GM21717 (cell line): ENCODE results near the gene ALKBH4.
"Not testable (repeated sequence)": the region's sequence is repeated elsewhere in the genome, so short reads cannot be mapped to it uniquely, and the experiment has no call there.

ENCODE experiments used
- ATAC-seq: cut with Tn5 transposase; IDR thresholded peaks from one replicate; pipeline ENCODE4 v1.9.1; 2021; ENCODE audit warnings: mild to moderate bottlenecking, moderate library complexity; ENCODE audit not compliant: unreplicated experiment

The ALKBH4 gene

DNA sequence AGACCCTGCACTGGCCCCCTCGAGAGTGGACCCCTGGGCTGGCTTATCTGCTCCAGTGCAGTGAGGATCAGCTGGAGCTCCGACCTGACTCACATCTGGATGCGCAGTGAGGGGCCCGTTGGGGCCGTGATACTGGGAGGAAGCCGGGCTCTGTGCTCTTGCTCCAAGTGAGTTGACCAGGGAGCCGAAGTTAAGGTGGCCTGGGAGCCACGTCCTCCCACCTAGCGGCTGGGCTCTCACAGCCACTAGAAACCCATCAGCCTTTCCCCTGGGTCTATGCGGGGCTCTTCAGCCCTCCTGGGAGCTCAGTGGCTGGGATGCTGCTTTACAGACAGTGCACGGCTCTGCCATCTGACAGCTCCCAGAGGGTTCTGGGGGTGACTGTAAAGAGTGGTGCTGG lies 9.1 kb downstream of the ALKBH4 start:
- ATAC-seq = no peak

DNA sequence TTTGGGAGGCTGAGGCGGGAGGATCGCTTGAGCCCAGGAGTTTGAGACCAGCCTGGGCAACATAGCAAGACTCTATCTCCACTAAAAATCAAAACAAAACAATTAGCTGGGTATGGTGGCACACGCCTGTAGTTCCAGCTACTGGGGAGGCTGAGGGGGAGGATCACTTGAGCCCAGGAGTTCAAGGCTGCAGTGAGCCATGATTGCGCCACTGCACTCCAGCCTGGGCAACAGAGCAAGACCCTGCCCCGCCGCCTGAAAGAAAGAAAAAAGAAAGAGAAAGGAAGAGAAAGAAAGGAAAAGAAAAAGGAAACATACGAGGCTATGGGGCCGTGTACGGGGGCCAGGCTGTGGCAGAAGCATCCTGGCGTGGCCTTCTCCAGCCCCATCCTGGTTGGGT lies 9.7 kb downstream of the ALKBH4 start:
- ATAC-seq = not testable (repeated sequence)

- no peak for ATAC-seq
These were observed 10.2 kb downstream of the ALKBH4 start for GRCh38 chr7:102454468-102454867.

DNA sequence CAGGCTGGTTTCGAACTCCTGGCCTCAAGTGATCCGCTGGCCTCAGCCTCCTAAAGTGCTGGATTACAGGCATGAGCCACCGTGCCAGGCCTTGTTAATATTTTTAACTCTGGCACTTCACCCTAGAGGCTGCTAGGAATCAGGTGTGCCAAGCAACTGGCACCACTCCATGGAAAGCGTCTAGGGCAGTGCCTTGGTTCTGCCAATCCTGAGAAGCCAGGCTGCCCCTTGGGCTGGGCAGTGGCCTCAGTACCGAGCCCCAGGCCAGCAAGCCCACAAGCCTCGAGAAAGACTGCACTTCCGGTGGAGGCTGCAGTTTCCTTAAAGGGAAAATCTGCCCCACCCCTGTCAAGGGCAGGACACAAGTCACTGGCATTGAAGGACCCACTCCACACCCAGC lies 11.3 kb downstream of the ALKBH4 start:
- no peak for ATAC-seq

GRCh38 chr7:102452451-102452850 lies 12.2 kb downstream of the ALKBH4 start:
- no peak for ATAC-seq

- no peak for ATAC-seq
These were observed 13.2 kb downstream of the ALKBH4 start for GRCh38 chr7:102451371-102452054.

DNA sequence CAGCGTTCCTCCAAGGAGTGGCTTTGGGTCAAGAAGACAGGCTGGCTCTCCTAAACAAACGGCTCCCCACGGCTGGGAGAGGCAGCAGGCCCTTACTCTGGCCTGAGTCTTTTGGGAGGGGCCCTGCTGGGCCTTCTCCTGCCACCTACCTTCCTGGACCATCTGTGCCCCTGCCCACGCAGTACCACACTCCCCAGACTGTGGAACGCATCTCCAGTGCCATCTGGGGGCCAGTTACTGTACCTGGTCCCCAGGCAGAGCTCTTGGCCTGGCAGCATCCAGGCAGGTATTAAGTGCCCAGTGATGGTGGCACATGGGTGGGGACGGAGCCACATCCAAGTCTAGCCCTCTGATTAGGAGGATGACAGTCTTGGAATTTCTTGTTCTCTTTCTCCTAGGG lies 14.4 kb downstream of the ALKBH4 start:
- ATAC-seq = no peak

DNA sequence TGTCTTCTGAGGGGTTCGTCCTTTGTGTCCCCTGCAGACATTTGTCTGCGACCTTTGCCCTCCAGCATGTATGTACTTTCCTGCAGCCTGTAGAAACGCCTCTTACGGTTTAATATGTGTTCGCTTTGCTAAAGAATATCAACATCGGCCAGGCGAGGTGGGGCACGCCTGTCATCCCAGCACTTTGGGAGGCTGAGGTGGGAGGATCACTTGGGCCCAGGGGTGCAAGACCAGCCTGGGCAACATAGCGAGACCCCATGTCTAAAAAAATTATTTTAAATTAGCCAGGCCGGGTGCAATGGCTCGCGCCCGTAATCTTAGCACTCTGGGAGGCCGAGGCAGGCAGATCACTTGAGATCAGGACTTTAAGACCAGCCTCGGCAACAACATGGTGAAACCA lies 15.5 kb downstream of the ALKBH4 start:
- no peak for ATAC-seq

DNA sequence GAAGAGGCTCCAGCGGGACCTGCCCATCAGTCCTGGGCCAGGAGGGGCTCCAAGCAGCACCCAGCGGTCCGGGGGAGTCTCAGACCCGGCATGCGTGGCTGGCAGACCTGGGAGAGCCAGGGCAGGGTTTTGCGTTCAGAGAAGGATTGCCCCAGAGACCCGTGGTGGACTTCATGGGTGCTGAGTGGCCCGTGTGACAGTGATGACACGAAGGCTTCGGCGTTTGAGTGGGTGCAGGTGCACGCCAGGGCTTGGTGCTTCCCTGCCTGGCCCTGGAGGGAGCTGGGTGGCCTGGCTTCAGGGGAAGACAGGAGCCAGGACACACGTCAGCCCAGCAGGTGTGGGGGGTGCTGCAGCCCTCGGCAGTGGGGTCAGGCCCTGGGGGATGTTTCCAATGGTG lies 17.4 kb downstream of the ALKBH4 start:
- ATAC-seq = no peak

GRCh38 chr7:102446387-102447156 lies 18.1 kb downstream of the ALKBH4 start:
- no peak for ATAC-seq

DNA sequence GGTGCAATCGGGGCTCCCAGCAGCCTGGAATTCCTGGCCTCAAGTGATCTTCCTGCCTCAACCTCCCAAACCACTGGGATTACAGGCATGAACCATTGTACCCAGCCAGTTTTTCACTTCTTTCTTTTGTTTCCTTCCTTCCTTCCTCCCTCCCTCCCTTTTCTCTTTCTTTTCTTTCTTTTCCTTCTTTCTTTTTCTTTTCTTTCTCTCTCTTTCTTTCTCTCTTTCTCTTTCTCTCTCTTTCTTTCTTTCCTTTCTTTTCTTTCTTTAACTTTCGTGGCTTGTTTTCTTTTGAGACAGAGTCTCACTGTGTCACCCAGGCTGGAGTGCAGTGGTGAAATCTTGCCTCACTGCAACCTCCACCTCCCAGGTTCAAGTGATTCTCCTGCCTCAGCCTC lies 19.0 kb downstream of the ALKBH4 start:
- no peak for ATAC-seq

- ATAC-seq = peak; percentile 38
These were observed 19.5 kb downstream of the ALKBH4 start for GRCh38 chr7:102444961-102445673.

- no peak for ATAC-seq
These were observed 24.5 kb downstream of the ALKBH4 start for GRCh38 chr7:102439963-102440795.

DNA sequence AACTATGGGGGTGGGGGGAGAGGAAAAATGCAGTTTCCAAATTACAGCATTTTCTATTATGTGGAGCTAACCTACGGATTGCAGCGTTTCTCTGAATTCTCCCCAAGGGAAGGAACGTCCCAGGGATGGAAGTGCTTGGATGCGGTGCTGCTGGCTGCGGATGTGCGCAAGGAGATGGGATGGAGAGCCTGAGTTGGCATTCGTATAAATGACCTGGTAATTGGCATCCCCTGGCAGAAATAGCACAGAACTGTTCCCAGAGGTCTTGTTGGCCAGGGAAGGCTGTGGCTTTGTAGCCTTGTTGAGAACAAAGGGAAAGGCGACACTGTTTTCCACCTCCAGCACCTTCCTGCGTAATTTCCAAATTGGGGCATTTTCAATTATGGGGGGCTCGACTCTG lies 28.5 kb downstream of the ALKBH4 start:
- no peak for ATAC-seq

DNA sequence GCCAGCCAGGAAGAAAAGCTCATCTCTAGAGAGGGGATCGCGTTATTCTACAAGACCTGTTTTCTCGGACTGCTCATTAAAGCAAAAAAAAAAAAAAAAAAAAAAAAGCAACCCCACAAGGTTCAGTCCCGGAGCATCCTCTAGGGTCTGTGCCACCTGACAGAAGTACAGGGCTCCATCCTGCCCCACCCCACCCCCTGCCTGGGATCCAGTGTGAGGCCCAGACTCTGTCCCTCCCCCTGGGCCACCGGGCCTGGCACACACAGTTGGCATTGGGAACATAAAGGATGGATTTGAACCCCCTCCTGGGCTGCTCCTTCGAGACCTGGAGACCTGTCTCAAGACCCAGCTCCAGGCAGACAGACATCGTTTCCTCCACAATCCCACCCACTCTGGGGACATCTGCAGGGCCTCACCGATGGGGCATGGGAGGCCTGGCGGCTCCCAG lies 30.6 kb downstream of the ALKBH4 start:
- ATAC-seq = peak; percentile 12

GRCh38 chr7:102433219-102434038 lies 31.2 kb downstream of the ALKBH4 start, which contains the start of gene ORAI2:
TSS of gene ORAI2 (plus strand) at chr7:102433575. CDS start at chr7:102438957, 5,382 bp downstream.
- ATAC-seq = peak; percentile 44

GRCh38 chr7:102432442-102433218 lies 32.0 kb downstream of the ALKBH4 start:
- peak; percentile 17 for ATAC-seq

DNA sequence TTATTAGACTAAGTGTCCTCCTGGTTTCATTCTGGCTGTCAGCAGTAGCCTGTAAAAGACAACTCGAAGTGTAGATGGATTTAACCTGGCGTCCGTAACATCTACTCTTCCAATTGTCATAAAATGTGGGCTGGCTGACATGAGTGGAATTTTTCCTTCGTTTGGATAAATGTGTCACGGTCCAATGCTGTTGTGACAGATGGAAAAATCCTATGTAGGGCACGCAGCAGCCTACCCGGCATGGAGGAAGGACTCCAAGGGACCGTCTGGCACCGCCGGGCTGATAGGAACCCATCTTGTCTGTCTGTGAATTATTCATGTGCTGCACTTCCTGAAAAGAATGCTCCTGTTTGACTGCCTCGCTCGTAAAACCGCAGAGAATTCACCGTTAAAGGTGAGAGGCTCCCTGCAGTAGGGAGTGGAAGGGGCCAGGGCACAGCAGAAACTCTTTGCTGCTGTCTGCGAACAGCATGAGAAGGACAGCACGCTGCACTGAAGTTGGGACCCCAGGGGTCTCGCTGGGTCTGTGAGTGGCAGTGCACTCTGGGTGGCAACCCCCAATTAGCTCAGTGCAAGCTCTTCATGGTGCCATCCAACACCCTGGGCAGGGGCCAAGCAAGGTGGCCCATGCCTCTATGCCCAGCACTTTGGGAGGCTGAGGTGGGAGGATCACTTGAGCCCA lies 32.9 kb downstream of the ALKBH4 start:
- ATAC-seq = no peak
